GM13976 (cell line): Measurements from ENCODE around the gene RECQL.

ENCODE experiments used
- DNase-seq: peaks from one replicate; pipeline ENCODE4 v3.0.0; 2012; ENCODE audit warnings: low spot score
- CTCF ChIP-seq: IDR thresholded peaks from 2 replicates; pipeline ENCODE4 v1.5.1; 2012; ENCODE audit warnings: borderline replicate concordance, mild to moderate bottlenecking; ENCODE audit not compliant: insufficient read depth; ENCODE audit errors: extremely low read depth, missing control alignments, control extremely low read depth
- in situ Hi-C: fragments of 300-500 bp; cut with MboI; formaldehyde crosslinking; loops from one replicate; pipeline ENCODE4 v1.12.0; 2022; ENCODE audit warnings: low sequenced_read_pairs, mixed read lengths, inconsistent platforms; ENCODE audit not compliant: unreplicated experiment

The RECQL gene, protein sequence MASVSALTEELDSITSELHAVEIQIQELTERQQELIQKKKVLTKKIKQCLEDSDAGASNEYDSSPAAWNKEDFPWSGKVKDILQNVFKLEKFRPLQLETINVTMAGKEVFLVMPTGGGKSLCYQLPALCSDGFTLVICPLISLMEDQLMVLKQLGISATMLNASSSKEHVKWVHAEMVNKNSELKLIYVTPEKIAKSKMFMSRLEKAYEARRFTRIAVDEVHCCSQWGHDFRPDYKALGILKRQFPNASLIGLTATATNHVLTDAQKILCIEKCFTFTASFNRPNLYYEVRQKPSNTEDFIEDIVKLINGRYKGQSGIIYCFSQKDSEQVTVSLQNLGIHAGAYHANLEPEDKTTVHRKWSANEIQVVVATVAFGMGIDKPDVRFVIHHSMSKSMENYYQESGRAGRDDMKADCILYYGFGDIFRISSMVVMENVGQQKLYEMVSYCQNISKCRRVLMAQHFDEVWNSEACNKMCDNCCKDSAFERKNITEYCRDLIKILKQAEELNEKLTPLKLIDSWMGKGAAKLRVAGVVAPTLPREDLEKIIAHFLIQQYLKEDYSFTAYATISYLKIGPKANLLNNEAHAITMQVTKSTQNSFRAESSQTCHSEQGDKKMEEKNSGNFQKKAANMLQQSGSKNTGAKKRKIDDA

DNA sequence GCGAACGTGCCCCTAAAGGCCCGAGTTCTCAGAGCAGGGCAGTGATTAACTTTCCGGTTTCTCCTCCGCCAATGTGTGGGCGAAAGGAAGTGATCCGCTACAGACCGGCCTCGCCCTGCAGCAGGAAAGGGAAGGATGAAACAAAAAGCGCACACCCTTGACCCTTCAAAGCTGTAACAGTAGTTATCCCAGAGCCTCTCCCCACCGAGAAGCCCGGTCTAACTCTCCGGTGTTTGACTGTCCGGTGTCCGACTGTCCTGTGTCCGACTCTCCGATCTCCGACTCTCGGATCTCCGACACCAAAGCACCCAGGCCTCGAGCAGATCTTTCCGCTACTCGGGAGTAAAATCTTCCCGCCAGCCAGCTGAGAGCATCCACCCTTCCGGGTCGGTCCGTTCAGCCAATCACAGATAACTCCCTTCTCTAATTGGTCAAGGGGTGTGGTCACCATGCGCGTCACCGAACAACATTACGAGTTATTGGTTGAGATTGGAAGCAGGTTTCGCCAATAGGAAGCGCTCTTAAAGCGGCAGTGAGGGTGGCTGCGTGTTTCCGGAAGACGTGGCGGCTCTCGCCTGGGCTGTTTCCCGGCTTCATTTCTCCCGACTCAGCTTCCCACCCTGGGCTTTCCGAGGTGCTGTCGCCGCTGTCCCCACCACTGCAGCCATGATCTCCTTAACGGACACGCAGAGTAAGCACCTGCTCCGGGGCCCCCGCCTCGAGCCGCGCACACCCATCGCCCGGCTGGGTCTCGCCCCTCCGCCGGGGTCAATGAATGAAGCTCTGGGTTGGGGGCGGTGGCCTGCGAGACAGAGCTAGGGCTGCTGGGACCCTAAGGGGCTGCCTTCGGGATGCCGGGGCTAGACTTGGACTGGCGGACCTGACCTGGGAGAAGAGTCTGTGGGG lies at the start of gene RECQL, which contains the start of gene GOLT1B:
Gene RECQL, minus strand, starts transcription at position 378 of the 906 bp plus-strand sequence. CDS start 2,065 bp downstream, outside the sequence.
Gene GOLT1B, plus strand, starts transcription at position 532 of the 906 bp plus-strand sequence. Its CDS starts 135 bp downstream, at position 667.
- DNase-seq = peak; percentile 90
- no peak for TF ChIP-seq CTCF
- in situ Hi-C loops = no loop called here

DNA sequence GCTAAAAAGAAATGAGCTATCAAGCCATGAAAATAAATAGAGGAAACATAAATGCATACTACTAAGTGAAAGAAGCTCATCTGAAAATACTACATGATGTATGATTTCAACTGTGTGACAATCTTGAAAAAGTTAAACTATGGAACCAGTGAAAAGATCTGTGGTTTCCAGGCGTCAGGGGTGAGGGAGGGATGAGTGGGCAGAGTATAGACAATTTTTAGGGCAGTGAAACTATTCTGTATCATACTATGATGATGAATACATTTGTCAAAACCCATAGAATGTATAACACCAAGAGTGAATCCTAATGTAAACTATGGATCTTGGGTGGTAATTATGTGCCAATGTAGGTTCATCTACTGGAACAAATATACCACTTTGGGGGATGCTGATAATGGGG lies 46.0 kb upstream of the RECQL start:
- DNase-seq = no peak
- no peak for TF ChIP-seq CTCF
- in situ Hi-C loops = no loop called here

- in situ Hi-C loops = no loop called here
- no peak for DNase-seq
- no peak for TF ChIP-seq CTCF
Observed at GRCh38 chr12:21546716-21547115, 45.3 kb upstream of the RECQL start.

- no peak for TF ChIP-seq CTCF
- in situ Hi-C loops = no loop called here
- DNase-seq = no peak
Observed at GRCh38 chr12:21545557-21545956, 44.1 kb upstream of the RECQL start.

DNA sequence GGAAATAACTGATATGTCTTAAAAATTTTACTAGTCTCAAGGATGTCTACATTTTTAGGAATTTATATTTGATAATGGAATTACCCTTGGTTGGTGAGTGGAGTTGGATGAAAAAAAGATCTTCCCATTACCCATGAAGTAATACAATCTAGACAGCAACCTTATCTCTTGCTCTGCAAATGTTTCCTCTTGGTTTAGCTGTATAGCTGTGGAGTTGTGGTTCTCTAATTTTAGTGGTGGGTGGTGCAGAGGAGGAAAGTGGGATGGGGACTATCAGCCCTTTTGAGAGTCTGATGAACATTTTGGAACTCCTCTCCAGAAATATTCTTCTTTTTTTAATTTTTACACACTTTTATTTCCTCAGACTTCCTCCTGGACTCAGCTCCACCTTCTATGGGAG lies 41.7 kb upstream of the RECQL start:
- DNase-seq = no peak
- no peak for TF ChIP-seq CTCF
- in situ Hi-C loops = no loop called here

GRCh38 chr12:21542403-21542802 lies 41.0 kb upstream of the RECQL start:
- DNase-seq = no peak
- in situ Hi-C loops = no loop called here
- no peak for TF ChIP-seq CTCF
